GM12892 (cell line): Measurements from ENCODE around the gene ABLIM2.

Experiments used
- POLR2A ChIP-seq: IDR thresholded peaks from 2 replicates; pipeline ENCODE4 v1.6.1; 2011; ENCODE audit warnings: low read depth, low read length, control low read depth
- POLR2AphosphoS5 ChIP-seq: IDR thresholded peaks from 2 replicates; pipeline ENCODE4 v1.6.1; 2011; ENCODE audit warnings: low read depth, low read length, control low read depth
- TAF1 ChIP-seq: IDR thresholded peaks from 2 replicates; pipeline ENCODE4 v1.6.1; 2011; ENCODE audit warnings: low read depth, mild to moderate bottlenecking, control low read depth, low read length, borderline replicate concordance

GRCh38 chr4:8109406-8110065 lies 49.1 kb downstream of the ABLIM2 start:
- TF ChIP-seq POLR2A (no peak), TAF1 (no peak), POLR2AphosphoS5 (no peak)
